GM12878 (cell line): ENCODE data around the gene LSAMP.

Experiments used
- CBX5 ChIP-seq: sonication (generic); IDR thresholded peaks from 2 replicates; pipeline ENCODE4 v1.6.1; 2016; ENCODE audit warnings: low read depth, moderate library complexity, mild to moderate bottlenecking, inconsistent platforms
- CREB1 ChIP-seq: IDR thresholded peaks from 2 replicates; pipeline ENCODE4 v1.6.1; 2012; ENCODE audit warnings: low read depth, mild to moderate bottlenecking, inconsistent platforms
- ETV6 ChIP-seq, 2 experiments: fragments of 450-650 bp in 1 of 2; IDR thresholded peaks in 1 of 2; conservative IDR thresholded peaks in 1 of 2; 2 replicates each; pipeline ENCODE4 v1.6.1; 2014; ENCODE audit warnings: antibody characterized with exemption in 1 of 2, borderline replicate concordance in 1 of 2, low read depth in 1 of 2, mild to moderate bottlenecking in 1 of 2, moderate library complexity in 1 of 2
- KDM1A ChIP-seq: fragments of 200-600 bp; sonication (generic); IDR thresholded peaks from 2 replicates; pipeline ENCODE4 v1.6.1; 2016; ENCODE audit warnings: borderline replicate concordance
- MTA2 ChIP-seq: fragments of 450-650 bp; IDR thresholded peaks from 2 replicates; pipeline ENCODE4 v1.6.1; 2016; ENCODE audit warnings: low read depth, mild to moderate bottlenecking, moderate library complexity
- POLR2A ChIP-seq: IDR thresholded peaks from 2 replicates; pipeline ENCODE4 v1.6.1; 2011; ENCODE audit warnings: low read depth, mild to moderate bottlenecking, low read length
- POLR2AphosphoS5 ChIP-seq: IDR thresholded peaks from 2 replicates; pipeline ENCODE4 v1.6.1; 2011; ENCODE audit warnings: mild to moderate bottlenecking, low read length, inconsistent platforms
- RBBP5 ChIP-seq: fragments of 200-600 bp; sonication (generic); conservative IDR thresholded peaks from 2 replicates; pipeline ENCODE4 v1.6.1; 2016
- TF ChIP-seq, protein P1 (sequence below): IDR thresholded peaks from 2 replicates; pipeline ENCODE4 v1.6.1; 2012; ENCODE audit warnings: mild to moderate bottlenecking, low read depth, low read length
- TF ChIP-seq, protein P2 (sequence below), 3 experiments: IDR thresholded peaks in 2 of 3; conservative IDR thresholded peaks in 1 of 3; 2 replicates each; pipeline ENCODE4 v1.5.1; 2011; ENCODE audit warnings: low read depth in 3 of 3, low read length in 3 of 3, mild to moderate bottlenecking in 3 of 3, control low read depth in 2 of 3, moderate library complexity in 2 of 3, inconsistent platforms in 1 of 3, mixed read lengths in 1 of 3; ENCODE audit not compliant: control insufficient read depth in 2 of 3, insufficient read depth in 1 of 3; ENCODE audit errors: extremely low read depth in 1 of 3
- TF ChIP-seq, protein P3 (sequence below): fragments of 450-650 bp; IDR thresholded peaks from 2 replicates; pipeline ENCODE4 v1.6.1; 2016; ENCODE audit warnings: mild to moderate bottlenecking
- TF ChIP-seq, protein P4 (sequence below): IDR thresholded peaks from 2 replicates; pipeline ENCODE4 v1.6.1; 2011; ENCODE audit warnings: borderline replicate concordance, low read depth, mild to moderate bottlenecking, moderate library complexity, mixed read lengths, low read length; ENCODE audit not compliant: insufficient read depth; ENCODE audit errors: extremely low read length
- TF ChIP-seq, protein P5 (sequence below): fragments of 450-650 bp; conservative IDR thresholded peaks from 2 replicates; pipeline ENCODE4 v1.6.1; 2017; ENCODE audit warnings: mild to moderate bottlenecking, moderate library complexity
- TF ChIP-seq, protein P6 (sequence below): IDR thresholded peaks from 2 replicates; pipeline ENCODE4 v1.6.1; 2011; ENCODE audit warnings: low read depth, low read length, improper control_type of control experiment, borderline replicate concordance

DNA sequence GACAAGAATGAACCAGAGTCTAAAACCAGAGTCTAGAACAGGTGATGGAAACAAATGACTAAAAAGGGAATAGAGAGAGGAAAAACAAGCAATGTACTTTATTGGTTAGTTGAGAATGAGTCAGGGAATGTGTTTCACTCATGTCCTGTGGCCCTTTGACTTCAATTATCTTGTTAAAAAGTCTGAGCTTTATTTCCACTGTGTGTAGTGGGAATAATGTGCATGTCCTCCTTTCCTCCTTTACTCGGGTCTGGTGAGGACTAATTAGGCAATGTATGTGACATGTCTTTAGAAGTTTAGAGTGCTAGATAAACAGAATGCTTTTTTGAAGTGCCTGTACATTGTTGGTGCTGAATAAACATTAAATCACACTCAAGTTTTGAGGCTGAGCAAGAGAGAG lies 21.3 kb downstream of the LSAMP start:
- TF ChIP-seq, protein P1, sequence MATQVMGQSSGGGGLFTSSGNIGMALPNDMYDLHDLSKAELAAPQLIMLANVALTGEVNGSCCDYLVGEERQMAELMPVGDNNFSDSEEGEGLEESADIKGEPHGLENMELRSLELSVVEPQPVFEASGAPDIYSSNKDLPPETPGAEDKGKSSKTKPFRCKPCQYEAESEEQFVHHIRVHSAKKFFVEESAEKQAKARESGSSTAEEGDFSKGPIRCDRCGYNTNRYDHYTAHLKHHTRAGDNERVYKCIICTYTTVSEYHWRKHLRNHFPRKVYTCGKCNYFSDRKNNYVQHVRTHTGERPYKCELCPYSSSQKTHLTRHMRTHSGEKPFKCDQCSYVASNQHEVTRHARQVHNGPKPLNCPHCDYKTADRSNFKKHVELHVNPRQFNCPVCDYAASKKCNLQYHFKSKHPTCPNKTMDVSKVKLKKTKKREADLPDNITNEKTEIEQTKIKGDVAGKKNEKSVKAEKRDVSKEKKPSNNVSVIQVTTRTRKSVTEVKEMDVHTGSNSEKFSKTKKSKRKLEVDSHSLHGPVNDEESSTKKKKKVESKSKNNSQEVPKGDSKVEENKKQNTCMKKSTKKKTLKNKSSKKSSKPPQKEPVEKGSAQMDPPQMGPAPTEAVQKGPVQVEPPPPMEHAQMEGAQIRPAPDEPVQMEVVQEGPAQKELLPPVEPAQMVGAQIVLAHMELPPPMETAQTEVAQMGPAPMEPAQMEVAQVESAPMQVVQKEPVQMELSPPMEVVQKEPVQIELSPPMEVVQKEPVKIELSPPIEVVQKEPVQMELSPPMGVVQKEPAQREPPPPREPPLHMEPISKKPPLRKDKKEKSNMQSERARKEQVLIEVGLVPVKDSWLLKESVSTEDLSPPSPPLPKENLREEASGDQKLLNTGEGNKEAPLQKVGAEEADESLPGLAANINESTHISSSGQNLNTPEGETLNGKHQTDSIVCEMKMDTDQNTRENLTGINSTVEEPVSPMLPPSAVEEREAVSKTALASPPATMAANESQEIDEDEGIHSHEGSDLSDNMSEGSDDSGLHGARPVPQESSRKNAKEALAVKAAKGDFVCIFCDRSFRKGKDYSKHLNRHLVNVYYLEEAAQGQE = no peak
- TF ChIP-seq RBBP5 (no peak), POLR2A (no peak), POLR2AphosphoS5 (no peak), CBX5 (no peak), MTA2 (no peak), CREB1 (no peak), ETV6 (conservative IDR thresholded peaks at IDR 0.05 in 1 of 2, IDR thresholded peaks at IDR 0.05 in 1 of 2; ENCODE audit: borderline replicate concordance in 1 of 2, low read depth in 1 of 2) (no peak), KDM1A (no peak)
- TF ChIP-seq, protein P2, sequence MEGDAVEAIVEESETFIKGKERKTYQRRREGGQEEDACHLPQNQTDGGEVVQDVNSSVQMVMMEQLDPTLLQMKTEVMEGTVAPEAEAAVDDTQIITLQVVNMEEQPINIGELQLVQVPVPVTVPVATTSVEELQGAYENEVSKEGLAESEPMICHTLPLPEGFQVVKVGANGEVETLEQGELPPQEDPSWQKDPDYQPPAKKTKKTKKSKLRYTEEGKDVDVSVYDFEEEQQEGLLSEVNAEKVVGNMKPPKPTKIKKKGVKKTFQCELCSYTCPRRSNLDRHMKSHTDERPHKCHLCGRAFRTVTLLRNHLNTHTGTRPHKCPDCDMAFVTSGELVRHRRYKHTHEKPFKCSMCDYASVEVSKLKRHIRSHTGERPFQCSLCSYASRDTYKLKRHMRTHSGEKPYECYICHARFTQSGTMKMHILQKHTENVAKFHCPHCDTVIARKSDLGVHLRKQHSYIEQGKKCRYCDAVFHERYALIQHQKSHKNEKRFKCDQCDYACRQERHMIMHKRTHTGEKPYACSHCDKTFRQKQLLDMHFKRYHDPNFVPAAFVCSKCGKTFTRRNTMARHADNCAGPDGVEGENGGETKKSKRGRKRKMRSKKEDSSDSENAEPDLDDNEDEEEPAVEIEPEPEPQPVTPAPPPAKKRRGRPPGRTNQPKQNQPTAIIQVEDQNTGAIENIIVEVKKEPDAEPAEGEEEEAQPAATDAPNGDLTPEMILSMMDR (IDR thresholded peaks at IDR 0.05 in 2 of 3, conservative IDR thresholded peaks at IDR 0.05 in 1 of 3; ENCODE audit: control insufficient read depth in 2 of 3, extremely low read depth in 1 of 3, insufficient read depth in 1 of 3, low read depth in 3 of 3, low read length in 3 of 3) = no peak
- TF ChIP-seq, protein P3, sequence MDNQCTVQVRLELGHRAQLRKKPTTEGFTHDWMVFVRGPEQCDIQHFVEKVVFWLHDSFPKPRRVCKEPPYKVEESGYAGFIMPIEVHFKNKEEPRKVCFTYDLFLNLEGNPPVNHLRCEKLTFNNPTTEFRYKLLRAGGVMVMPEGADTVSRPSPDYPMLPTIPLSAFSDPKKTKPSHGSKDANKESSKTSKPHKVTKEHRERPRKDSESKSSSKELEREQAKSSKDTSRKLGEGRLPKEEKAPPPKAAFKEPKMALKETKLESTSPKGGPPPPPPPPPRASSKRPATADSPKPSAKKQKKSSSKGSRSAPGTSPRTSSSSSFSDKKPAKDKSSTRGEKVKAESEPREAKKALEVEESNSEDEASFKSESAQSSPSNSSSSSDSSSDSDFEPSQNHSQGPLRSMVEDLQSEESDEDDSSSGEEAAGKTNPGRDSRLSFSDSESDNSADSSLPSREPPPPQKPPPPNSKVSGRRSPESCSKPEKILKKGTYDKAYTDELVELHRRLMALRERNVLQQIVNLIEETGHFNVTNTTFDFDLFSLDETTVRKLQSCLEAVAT = no peak
- TF ChIP-seq, protein P4, sequence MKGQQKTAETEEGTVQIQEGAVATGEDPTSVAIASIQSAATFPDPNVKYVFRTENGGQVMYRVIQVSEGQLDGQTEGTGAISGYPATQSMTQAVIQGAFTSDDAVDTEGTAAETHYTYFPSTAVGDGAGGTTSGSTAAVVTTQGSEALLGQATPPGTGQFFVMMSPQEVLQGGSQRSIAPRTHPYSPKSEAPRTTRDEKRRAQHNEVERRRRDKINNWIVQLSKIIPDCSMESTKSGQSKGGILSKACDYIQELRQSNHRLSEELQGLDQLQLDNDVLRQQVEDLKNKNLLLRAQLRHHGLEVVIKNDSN = no peak
- TF ChIP-seq, protein P5, sequence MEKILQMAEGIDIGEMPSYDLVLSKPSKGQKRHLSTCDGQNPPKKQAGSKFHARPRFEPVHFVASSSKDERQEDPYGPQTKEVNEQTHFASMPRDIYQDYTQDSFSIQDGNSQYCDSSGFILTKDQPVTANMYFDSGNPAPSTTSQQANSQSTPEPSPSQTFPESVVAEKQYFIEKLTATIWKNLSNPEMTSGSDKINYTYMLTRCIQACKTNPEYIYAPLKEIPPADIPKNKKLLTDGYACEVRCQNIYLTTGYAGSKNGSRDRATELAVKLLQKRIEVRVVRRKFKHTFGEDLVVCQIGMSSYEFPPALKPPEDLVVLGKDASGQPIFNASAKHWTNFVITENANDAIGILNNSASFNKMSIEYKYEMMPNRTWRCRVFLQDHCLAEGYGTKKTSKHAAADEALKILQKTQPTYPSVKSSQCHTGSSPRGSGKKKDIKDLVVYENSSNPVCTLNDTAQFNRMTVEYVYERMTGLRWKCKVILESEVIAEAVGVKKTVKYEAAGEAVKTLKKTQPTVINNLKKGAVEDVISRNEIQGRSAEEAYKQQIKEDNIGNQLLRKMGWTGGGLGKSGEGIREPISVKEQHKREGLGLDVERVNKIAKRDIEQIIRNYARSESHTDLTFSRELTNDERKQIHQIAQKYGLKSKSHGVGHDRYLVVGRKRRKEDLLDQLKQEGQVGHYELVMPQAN = no peak
- TF ChIP-seq, protein P6, sequence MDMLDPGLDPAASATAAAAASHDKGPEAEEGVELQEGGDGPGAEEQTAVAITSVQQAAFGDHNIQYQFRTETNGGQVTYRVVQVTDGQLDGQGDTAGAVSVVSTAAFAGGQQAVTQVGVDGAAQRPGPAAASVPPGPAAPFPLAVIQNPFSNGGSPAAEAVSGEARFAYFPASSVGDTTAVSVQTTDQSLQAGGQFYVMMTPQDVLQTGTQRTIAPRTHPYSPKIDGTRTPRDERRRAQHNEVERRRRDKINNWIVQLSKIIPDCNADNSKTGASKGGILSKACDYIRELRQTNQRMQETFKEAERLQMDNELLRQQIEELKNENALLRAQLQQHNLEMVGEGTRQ = no peak
